ENCODE results near the gene MAP2K3.

Gene MAP2K3

GRCh38 chr17:21242780-21243515 is 41.6 kb upstream of the MAP2K3 start:
- no peak for DNase-seq (ENCODE audit: low read depth)
- no peak overlapping the region for H3K4me3 ChIP-seq (ENCODE audit: low read depth, low read length)
- no peak for TF ChIP-seq CTCF (IDR thresholded peaks at IDR 0.05; ENCODE audit: control insufficient read depth, extremely low read depth, insufficient read depth)

- H3K4me3 ChIP-seq (ENCODE audit: low read depth, low read length) = no peak overlapping the region
Observed at GRCh38 chr17:21243516-21244303, 40.8 kb upstream of the MAP2K3 start.

GRCh38 chr17:21245639-21246084 is 38.8 kb upstream of the MAP2K3 start:
- no peak for DNase-seq (ENCODE audit: low read depth)
- no peak overlapping the region for H3K4me3 ChIP-seq (ENCODE audit: low read depth, low read length)
- TF ChIP-seq CTCF (IDR thresholded peaks at IDR 0.05; ENCODE audit: control insufficient read depth, extremely low read depth, insufficient read depth) = no peak

More at GRCh38 chr17:21243516-21244303, 40.8 kb upstream of the MAP2K3 start:
- DNase-seq (ENCODE audit: low read depth) = no peak
- TF ChIP-seq CTCF (IDR thresholded peaks at IDR 0.05; ENCODE audit: control insufficient read depth, extremely low read depth, insufficient read depth) = no peak

GRCh38 chr17:21246698-21247097 is 37.8 kb upstream of the MAP2K3 start:
- TF ChIP-seq CTCF (IDR thresholded peaks at IDR 0.05; ENCODE audit: control insufficient read depth, extremely low read depth, insufficient read depth) = no peak
- no peak overlapping the region for H3K4me3 ChIP-seq (ENCODE audit: low read depth, low read length)
- no peak for DNase-seq (ENCODE audit: low read depth)

GRCh38 chr17:21247552-21248258 is 36.8 kb upstream of the MAP2K3 start:
- H3K4me3 ChIP-seq (ENCODE audit: low read depth, low read length) = no peak overlapping the region
- TF ChIP-seq CTCF (IDR thresholded peaks at IDR 0.05; ENCODE audit: control insufficient read depth, extremely low read depth, insufficient read depth) = no peak
- DNase-seq (ENCODE audit: low read depth) = no peak

GRCh38 chr17:21248500-21248899 is 36.0 kb upstream of the MAP2K3 start:
- TF ChIP-seq CTCF (IDR thresholded peaks at IDR 0.05; ENCODE audit: control insufficient read depth, extremely low read depth, insufficient read depth) = no peak
- DNase-seq (ENCODE audit: low read depth) = no peak

More at GRCh38 chr17:21248500-21248899, 36.0 kb upstream of the MAP2K3 start:
- no peak overlapping the region for H3K4me3 ChIP-seq (ENCODE audit: low read depth, low read length)
